Naive B cell (primary cell): ENCODE results near the gene DUSP16. TPM values are rescaled to one million over a fixed set of nuclear protein-coding genes. Genes with fewer than 3 reads are reported as not detected.

Source experiments
- ATAC-seq, 2 donors: fragments of 150-1000 bp; cut with Tn5 transposase; 2 replicates each; pipeline ENCODE4 v1.10.0; 2021; ENCODE audit warnings: low read depth in 2 of 2, mild to moderate bottlenecking in 2 of 2, moderate library complexity in 2 of 2
- DNase-seq: peaks from one replicate; pipeline ENCODE4 v3.0.0; 2022
- H3K27ac Mint-ChIP-seq, 6 donors: one replicate each; pipeline ENCODE4 v1.8.0; 2020 to 2022; ENCODE audit warnings: mild to moderate bottlenecking in 6 of 6, mixed read lengths in 6 of 6, moderate library complexity in 5 of 6, inconsistent platforms in 2 of 6
- H3K27me3 Mint-ChIP-seq, 3 donors: one replicate each; pipeline ENCODE4 v1.8.0; 2021 to 2022; ENCODE audit warnings: mixed read lengths in 3 of 3, mild to moderate bottlenecking in 1 of 3
- H3K36me3 Mint-ChIP-seq, 2 donors: one replicate each; pipeline ENCODE4 v1.8.0; 2020 to 2022; ENCODE audit warnings: mixed read lengths in 2 of 2, inconsistent platforms in 1 of 2, mild to moderate bottlenecking in 1 of 2
- H3K4me1 Mint-ChIP-seq, 3 donors: one replicate each; pipeline ENCODE4 v1.8.0; 2020 to 2022; ENCODE audit warnings: mixed read lengths in 3 of 3, inconsistent platforms in 1 of 3, mild to moderate bottlenecking in 1 of 3, moderate library complexity in 1 of 3
- H3K4me3 Mint-ChIP-seq, 8 donors: one replicate each; pipeline ENCODE4 v1.8.0; 2020 to 2022; ENCODE audit warnings: mild to moderate bottlenecking in 8 of 8, mixed read lengths in 8 of 8, moderate library complexity in 8 of 8, inconsistent platforms in 2 of 8
- H3K9me3 Mint-ChIP-seq, 7 donors: one replicate each; pipeline ENCODE4 v1.8.0; 2020 to 2022; ENCODE audit warnings: mixed read lengths in 7 of 7, mild to moderate bottlenecking in 5 of 7, inconsistent platforms in 2 of 7, moderate library complexity in 1 of 7
- polyA plus RNA-seq, 6 donors: library from polyadenylated mRNA; unstranded; fragments of 300-500 nt; fragmentation: Illumina TruSeq; gene quantifications; one replicate each; pipeline ENCODE4 v1.2.3, GENCODE V29; 2021; ENCODE audit warnings: low read depth in 6 of 6

DUSP16 gene
- polyA plus RNA-seq, 6 donors from 2014 or later, result 0.26 to 0.90 (median 0.36) TPM; not detected in 2

GRCh38 chr12:12518919-12519318 is 43.7 kb downstream of the DUSP16 start:
- H3K4me1 Mint-ChIP-seq, result no peaks in the 10 kb centered on the region
- no peak for ATAC-seq
- H3K9me3 Mint-ChIP-seq, result no peaks in the 10 kb centered on the region
- no peak overlapping the region for H3K4me3 Mint-ChIP-seq
- no peak overlapping the region for H3K27ac Mint-ChIP-seq
- H3K27me3 Mint-ChIP-seq, result no peaks in the 10 kb centered on the region
- no peaks in the 10 kb centered on the region for H3K36me3 Mint-ChIP-seq
- no peak for DNase-seq

GRCh38 chr12:12518464-12518845 is 44.2 kb downstream of the DUSP16 start:
- Mint-ChIP-seq H3K4me3 (no peak overlapping the region), H3K9me3 (no peaks in the 10 kb centered on the region), H3K27me3 (no peaks in the 10 kb centered on the region), H3K36me3 (no peaks in the 10 kb centered on the region), H3K27ac (no peak overlapping the region), H3K4me1 (no peaks in the 10 kb centered on the region)
- ATAC-seq, result no peak
- no peak for DNase-seq

- no peaks in the 10 kb centered on the region for H3K27me3 Mint-ChIP-seq
- no peaks in the 10 kb centered on the region for H3K9me3 Mint-ChIP-seq
- no peak for ATAC-seq
- H3K27ac Mint-ChIP-seq, result no peak overlapping the region
- H3K4me1 Mint-ChIP-seq, result no peaks in the 10 kb centered on the region
- DNase-seq, result no peak
- no peak overlapping the region for H3K4me3 Mint-ChIP-seq
- H3K36me3 Mint-ChIP-seq, result no peaks in the 10 kb centered on the region
These were observed 49.2 kb downstream of the DUSP16 start for GRCh38 chr12:12513416-12514006.

GRCh38 chr12:12511895-12512711 is 50.6 kb downstream of the DUSP16 start:
- no peaks in the 10 kb centered on the region for H3K27me3 Mint-ChIP-seq
- H3K9me3 Mint-ChIP-seq, result no peaks in the 10 kb centered on the region
- no peaks in the 10 kb centered on the region for H3K4me1 Mint-ChIP-seq
- DNase-seq (no peak), ATAC-seq (no peak)
- no peaks in the 10 kb centered on the region for H3K36me3 Mint-ChIP-seq
- H3K4me3 Mint-ChIP-seq, result no peak overlapping the region
- H3K27ac Mint-ChIP-seq, result no peak overlapping the region

GRCh38 chr12:12511021-12511783 is 51.5 kb downstream of the DUSP16 start:
- Mint-ChIP-seq H3K4me1 (no peaks in the 10 kb centered on the region), H3K27ac (no peak overlapping the region), H3K4me3 (no peak overlapping the region), H3K27me3 (no peaks in the 10 kb centered on the region), H3K36me3 (no peaks in the 10 kb centered on the region), H3K9me3 (no peaks in the 10 kb centered on the region)
- ATAC-seq, result no peak
- no peak for DNase-seq

GRCh38 chr12:12510551-12510950 is 52.1 kb downstream of the DUSP16 start:
- Mint-ChIP-seq H3K9me3 (no peaks in the 10 kb centered on the region), H3K36me3 (no peaks in the 10 kb centered on the region), H3K4me3 (no peak overlapping the region), H3K4me1 (no peaks in the 10 kb centered on the region), H3K27me3 (peaks cover 0 to 3% (median 0%) of the 10 kb centered on the region in 3 donors), H3K27ac (no peak overlapping the region)
- ATAC-seq (no peak), DNase-seq (no peak)

GRCh38 chr12:12510141-12510540 is 52.5 kb downstream of the DUSP16 start:
- no peak overlapping the region for H3K27ac Mint-ChIP-seq
- H3K9me3 Mint-ChIP-seq, result no peaks in the 10 kb centered on the region
- ATAC-seq, result no peak
- H3K36me3 Mint-ChIP-seq, result no peaks in the 10 kb centered on the region
- DNase-seq, result no peak
- H3K4me1 Mint-ChIP-seq, result no peaks in the 10 kb centered on the region
- peaks cover 0 to 3% (median 0%) of the 10 kb centered on the region in 3 donors for H3K27me3 Mint-ChIP-seq
- no peak overlapping the region for H3K4me3 Mint-ChIP-seq

- H3K27me3 Mint-ChIP-seq, result peaks cover 0 to 3% (median 0%) of the 10 kb centered on the region in 3 donors
- H3K36me3 Mint-ChIP-seq, result no peaks in the 10 kb centered on the region
- H3K4me3 Mint-ChIP-seq, result no peak overlapping the region
- H3K9me3 Mint-ChIP-seq, result no peaks in the 10 kb centered on the region
- H3K27ac Mint-ChIP-seq, result peak overlapping the region in 1 of 6 donors; percentile 4
- ATAC-seq (no peak), DNase-seq (no peak)
- no peaks in the 10 kb centered on the region for H3K4me1 Mint-ChIP-seq
These were observed 54.1 kb downstream of the DUSP16 start for GRCh38 chr12:12508612-12509011.

- Mint-ChIP-seq H3K27me3 (peaks cover 0 to 3% (median 0%) of the 10 kb centered on the region in 3 donors), H3K9me3 (no peaks in the 10 kb centered on the region), H3K27ac (no peak overlapping the region), H3K4me1 (no peaks in the 10 kb centered on the region), H3K36me3 (no peaks in the 10 kb centered on the region), H3K4me3 (no peak overlapping the region)
- DNase-seq, result no peak
- no peak for ATAC-seq
These were observed 55.5 kb downstream of the DUSP16 start for GRCh38 chr12:12507121-12507520.

- no peak overlapping the region for H3K27ac Mint-ChIP-seq
- peaks cover 0 to 3% (median 0%) of the 10 kb centered on the region in 3 donors for H3K27me3 Mint-ChIP-seq
- no peaks in the 10 kb centered on the region for H3K9me3 Mint-ChIP-seq
- no peaks in the 10 kb centered on the region for H3K4me1 Mint-ChIP-seq
- no peak for ATAC-seq
- no peak overlapping the region for H3K4me3 Mint-ChIP-seq
- H3K36me3 Mint-ChIP-seq, result no peaks in the 10 kb centered on the region
- no peak for DNase-seq
These were observed 56.2 kb downstream of the DUSP16 start for GRCh38 chr12:12506496-12506890.

- H3K4me3 Mint-ChIP-seq, result no peak overlapping the region
- no peaks in the 10 kb centered on the region for H3K9me3 Mint-ChIP-seq
- no peaks in the 10 kb centered on the region for H3K36me3 Mint-ChIP-seq
- H3K27me3 Mint-ChIP-seq, result peaks cover 0 to 3% (median 0%) of the 10 kb centered on the region in 3 donors
- no peak for DNase-seq
- H3K4me1 Mint-ChIP-seq, result no peaks in the 10 kb centered on the region
- ATAC-seq, result no peak
- H3K27ac Mint-ChIP-seq, result no peak overlapping the region
These were observed 56.8 kb downstream of the DUSP16 start for GRCh38 chr12:12505544-12506495.

- Mint-ChIP-seq H3K4me1 (no peaks in the 10 kb centered on the region), H3K27ac (peak overlapping the region in 2 of 6 donors; percentile 45 to 67), H3K36me3 (no peaks in the 10 kb centered on the region), H3K27me3 (peaks cover 0 to 3% (median 0%) of the 10 kb centered on the region in 3 donors), H3K4me3 (no peak overlapping the region), H3K9me3 (no peaks in the 10 kb centered on the region)
- ATAC-seq (no peak), DNase-seq (no peak)
These were observed 59.1 kb downstream of the DUSP16 start for GRCh38 chr12:12503384-12504078.

- no peak for ATAC-seq
- no peak overlapping the region for H3K4me3 Mint-ChIP-seq
- DNase-seq, result no peak
These were observed 59.9 kb downstream of the DUSP16 start for GRCh38 chr12:12502815-12503151.

More at GRCh38 chr12:12502815-12503151, 59.9 kb downstream of the DUSP16 start:
- H3K4me1 Mint-ChIP-seq, result no peaks in the 10 kb centered on the region
- H3K9me3 Mint-ChIP-seq, result no peaks in the 10 kb centered on the region
- peaks cover 0 to 3% (median 0%) of the 10 kb centered on the region in 3 donors for H3K27me3 Mint-ChIP-seq
- no peak overlapping the region for H3K27ac Mint-ChIP-seq
- H3K36me3 Mint-ChIP-seq, result no peaks in the 10 kb centered on the region
